Activated naive CD8-positive, alpha-beta T cell treated with anti-CD3 and anti-CD28 coated beads, Interleukin-2, amount 10 ng/mL, durations not matched to agents 7 days and 5 days (primary cell): ENCODE measurements around the gene CCDC200. TPM values are rescaled to one million over a fixed set of nuclear protein-coding genes. Genes with fewer than 3 reads are reported as not detected.

Experiments
- ATAC-seq: fragments of 150-1000 bp; cut with Tn5 transposase; one replicate; pipeline ENCODE4 v1.10.0; 2021; ENCODE audit warnings: low read depth, moderate library complexity
- POLR2A ChIA-PET: fragments of 350-600 bp; sonication (Branson Sonifier 250); formaldehyde crosslinking; loops from one replicate; lab custom pipeline; 2021; ENCODE audit warnings: antibody characterized with exemption; lab: Charles Lee
- DNase-seq: peaks from one replicate; pipeline ENCODE4 v3.0.0; 2021
- H3K27ac Mint-ChIP-seq: one replicate; pipeline ENCODE4 v1.8.0; 2022; ENCODE audit warnings: mild to moderate bottlenecking, mixed read lengths
- H3K27me3 Mint-ChIP-seq: one replicate; pipeline ENCODE4 v1.8.0; 2022; ENCODE audit warnings: mild to moderate bottlenecking, moderate library complexity, mixed read lengths
- H3K36me3 Mint-ChIP-seq: one replicate; pipeline ENCODE4 v1.8.0; 2021; ENCODE audit warnings: mild to moderate bottlenecking, mixed read lengths
- H3K4me1 Mint-ChIP-seq: one replicate; pipeline ENCODE4 v1.8.0; 2021; ENCODE audit warnings: mixed read lengths
- H3K4me3 Mint-ChIP-seq: one replicate; pipeline ENCODE4 v1.8.0; 2022; ENCODE audit warnings: mild to moderate bottlenecking, moderate library complexity, mixed read lengths
- H3K9me3 Mint-ChIP-seq: one replicate; pipeline ENCODE4 v1.8.0; 2021; ENCODE audit warnings: mixed read lengths
- total RNA-seq, 2 experiments: library from RNA; stranded (reverse); gene quantifications; one replicate each; pipeline ENCODE4 v1.2.3, GENCODE V29; 2021

CCDC200 gene
- total RNA-seq, 2 experiments from 2014 or later = 0.45 TPM; not detected in 1

DNA sequence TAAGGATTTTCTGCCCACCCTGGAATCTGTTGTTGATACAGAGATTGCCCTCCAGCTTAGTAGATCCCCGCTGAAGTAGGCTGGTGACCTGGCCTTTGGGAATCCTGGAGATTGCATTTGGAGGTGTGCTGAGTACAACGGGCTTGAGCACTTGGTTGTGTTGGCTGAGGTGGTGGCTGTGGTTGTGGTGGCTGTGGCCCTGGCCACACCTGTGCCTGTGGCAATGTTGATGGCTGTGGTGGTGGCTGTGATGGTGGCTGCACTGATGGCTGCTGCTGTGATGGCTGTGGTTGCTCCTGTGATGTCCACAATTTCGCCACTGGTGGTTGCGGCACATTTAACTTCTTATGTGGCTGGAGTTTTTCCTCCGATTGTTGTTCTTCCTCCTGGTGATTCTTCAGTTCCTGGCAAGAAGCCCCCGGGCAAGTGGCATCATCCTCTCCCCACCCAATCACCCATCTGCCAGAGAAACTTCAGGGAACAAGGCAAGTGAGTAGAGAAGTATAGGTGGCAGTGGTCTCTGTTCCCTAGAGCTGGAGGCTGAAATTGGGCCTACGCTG, 4.2 kb downstream of the CCDC200 start:
- H3K27me3 Mint-ChIP-seq = no peaks in the 10 kb centered on the region
- H3K36me3 Mint-ChIP-seq = peaks cover 8% of the 10 kb centered on the region
- ATAC-seq (no peak), DNase-seq (no peak)
- no peak overlapping the region for H3K27ac Mint-ChIP-seq
- H3K9me3 Mint-ChIP-seq = no peaks in the 10 kb centered on the region
- POLR2A ChIA-PET = interaction anchor here (0.5 to 1.3 kb wide), 3 partner anchors 88 to 99 kb away, joined by 3 to 8 read pairs (median 7); partner anchors contain the start of gene BRCA1
- H3K4me3 Mint-ChIP-seq = no peak overlapping the region
- peaks cover 8% of the 10 kb centered on the region for H3K4me1 Mint-ChIP-seq

DNA sequence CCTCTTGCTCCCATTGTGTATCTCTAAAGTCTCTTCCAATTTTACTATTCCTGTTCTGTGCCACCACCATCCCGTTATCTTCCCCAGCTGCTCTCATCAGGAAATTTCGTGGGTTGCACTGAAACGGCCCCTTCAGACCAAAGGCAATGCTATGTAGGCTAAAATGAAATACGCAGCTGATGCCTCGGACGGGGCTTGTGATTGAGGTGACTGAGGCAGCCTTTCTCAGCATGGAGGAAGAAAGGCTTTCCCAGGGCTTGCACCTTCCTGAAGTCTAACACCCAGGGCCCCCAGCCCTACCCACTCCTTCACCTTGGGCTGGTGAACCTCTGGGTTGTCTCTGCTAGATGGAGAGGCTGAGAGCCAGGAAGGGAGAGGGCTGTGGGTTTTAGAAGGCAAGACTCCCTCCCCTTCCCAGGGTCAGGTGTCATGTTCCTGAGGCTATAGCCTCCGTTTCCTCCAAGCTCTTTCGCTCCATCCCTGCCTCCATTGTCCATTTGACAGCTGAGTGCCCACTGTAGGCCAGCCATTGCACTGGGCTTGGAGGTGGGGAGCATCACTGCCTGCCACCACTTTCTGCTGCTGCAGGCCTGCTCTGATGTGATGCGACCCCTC, 7.8 kb downstream of the CCDC200 start:
- Mint-ChIP-seq H3K4me3 (no peak overlapping the region), H3K9me3 (no peaks in the 10 kb centered on the region), H3K27ac (no peak overlapping the region), H3K27me3 (no peaks in the 10 kb centered on the region), H3K36me3 (peaks cover 18% of the 10 kb centered on the region), H3K4me1 (peaks cover 21% of the 10 kb centered on the region)
- POLR2A ChIA-PET = interaction anchor here (0.8 to 10.4 kb wide), 2 partner anchors 9 to 95 kb away, joined by 3 to 221 read pairs; partner anchors contain the start of gene TMEM106A
- no peak for ATAC-seq
- DNase-seq = no peak

DNA sequence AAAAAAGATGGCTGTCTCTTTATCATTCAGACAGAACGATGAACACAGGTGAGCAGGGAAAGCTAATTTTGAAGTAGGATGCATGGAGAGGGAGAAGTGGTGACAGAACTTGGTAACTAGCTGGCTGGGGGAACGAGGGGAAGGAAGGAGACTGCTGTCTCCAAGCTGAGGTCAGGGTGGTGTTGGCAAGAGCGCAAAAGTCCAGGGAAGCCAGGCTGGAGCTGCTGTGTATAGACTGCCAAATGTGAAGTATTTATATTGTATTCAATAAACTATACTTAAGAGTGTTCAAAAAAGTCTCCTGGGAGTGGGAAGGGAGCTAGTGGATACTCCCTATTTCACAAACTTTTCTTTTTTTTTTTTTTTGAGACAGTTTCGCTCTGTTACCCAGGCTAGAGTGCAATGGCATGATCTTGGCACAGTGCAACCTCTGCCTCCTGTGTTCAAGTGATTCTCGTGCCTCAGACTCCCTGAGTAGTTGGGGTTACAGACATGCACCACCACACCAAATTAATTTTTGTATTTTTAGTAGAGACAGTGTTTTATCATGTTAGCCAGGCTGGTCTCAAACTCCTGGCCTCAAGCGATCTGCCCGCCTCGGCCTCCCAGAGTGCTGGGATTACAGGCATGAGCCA, 8.6 kb downstream of the CCDC200 start:
- H3K4me1 Mint-ChIP-seq = peaks cover 21% of the 10 kb centered on the region
- H3K27ac Mint-ChIP-seq = peak overlapping the region; percentile 44
- POLR2A ChIA-PET = interaction anchor here (0.6 to 10.4 kb wide), 3 partner anchors 8 to 476 kb away, joined by 3 to 221 read pairs (median 4); partner anchors contain the start of gene TMEM106A
- ATAC-seq (no peak), DNase-seq (no peak)
- H3K36me3 Mint-ChIP-seq = peaks cover 22% of the 10 kb centered on the region
- H3K27me3 Mint-ChIP-seq = no peaks in the 10 kb centered on the region
- H3K9me3 Mint-ChIP-seq = no peaks in the 10 kb centered on the region
- H3K4me3 Mint-ChIP-seq = no peak overlapping the region

DNA sequence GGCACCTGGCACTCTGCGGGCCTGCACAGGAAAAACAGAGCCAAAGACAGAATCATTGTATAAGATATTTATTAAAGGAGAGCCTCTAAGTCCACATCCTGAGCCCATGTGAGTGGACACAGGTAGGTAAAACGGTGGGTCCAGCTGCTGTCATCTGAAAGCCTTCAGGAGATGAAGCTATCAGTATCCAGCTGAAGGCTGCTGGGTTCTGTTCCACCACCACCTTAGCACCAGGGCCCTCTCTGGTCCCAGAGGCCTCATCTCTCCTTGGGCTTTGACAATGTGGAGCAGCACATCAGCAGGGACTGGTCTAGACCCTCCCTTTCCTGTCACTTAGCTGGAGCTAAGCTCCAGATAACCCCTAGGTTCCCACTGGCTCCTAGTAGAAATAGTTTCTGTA, 9.4 kb downstream of the CCDC200 start:
- H3K36me3 Mint-ChIP-seq = peaks cover 19% of the 10 kb centered on the region
- DNase-seq (no peak), ATAC-seq (no peak)
- no peaks in the 10 kb centered on the region for H3K27me3 Mint-ChIP-seq
- H3K4me1 Mint-ChIP-seq = peaks cover 18% of the 10 kb centered on the region
- H3K9me3 Mint-ChIP-seq = no peaks in the 10 kb centered on the region
- no peak overlapping the region for H3K4me3 Mint-ChIP-seq
- peak overlapping the region; percentile 12 for H3K27ac Mint-ChIP-seq
- POLR2A ChIA-PET = interaction anchor here (1.0 to 10.4 kb wide), 2 partner anchors 19 to 97 kb away, joined by 4 to 221 read pairs; no protein-coding TSS in a partner anchor

DNA sequence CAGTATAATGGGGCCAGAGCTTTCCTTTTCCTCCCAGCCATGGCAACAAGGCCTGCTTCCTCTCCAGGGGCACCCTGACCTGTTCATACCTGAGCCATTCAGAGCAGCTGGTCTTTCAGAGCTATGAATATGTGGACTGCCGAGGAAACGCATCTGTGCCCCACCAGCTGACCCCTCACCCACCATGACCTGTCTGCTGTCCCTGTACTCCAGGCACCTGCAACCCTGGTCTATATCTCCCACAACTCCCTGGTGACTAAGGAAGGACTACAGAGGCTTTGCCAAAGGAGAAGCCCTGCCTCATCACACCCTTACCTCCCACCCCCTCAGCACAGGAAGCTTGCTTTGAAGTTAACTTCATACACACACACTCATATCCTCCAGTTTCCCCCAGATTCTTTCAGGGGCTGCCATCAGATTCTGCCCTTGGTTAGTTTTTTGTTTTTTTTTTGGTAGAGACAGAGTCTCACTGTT, 10.8 kb downstream of the CCDC200 start:
- Mint-ChIP-seq H3K9me3 (no peaks in the 10 kb centered on the region), H3K36me3 (peaks cover 17% of the 10 kb centered on the region)

DNA sequence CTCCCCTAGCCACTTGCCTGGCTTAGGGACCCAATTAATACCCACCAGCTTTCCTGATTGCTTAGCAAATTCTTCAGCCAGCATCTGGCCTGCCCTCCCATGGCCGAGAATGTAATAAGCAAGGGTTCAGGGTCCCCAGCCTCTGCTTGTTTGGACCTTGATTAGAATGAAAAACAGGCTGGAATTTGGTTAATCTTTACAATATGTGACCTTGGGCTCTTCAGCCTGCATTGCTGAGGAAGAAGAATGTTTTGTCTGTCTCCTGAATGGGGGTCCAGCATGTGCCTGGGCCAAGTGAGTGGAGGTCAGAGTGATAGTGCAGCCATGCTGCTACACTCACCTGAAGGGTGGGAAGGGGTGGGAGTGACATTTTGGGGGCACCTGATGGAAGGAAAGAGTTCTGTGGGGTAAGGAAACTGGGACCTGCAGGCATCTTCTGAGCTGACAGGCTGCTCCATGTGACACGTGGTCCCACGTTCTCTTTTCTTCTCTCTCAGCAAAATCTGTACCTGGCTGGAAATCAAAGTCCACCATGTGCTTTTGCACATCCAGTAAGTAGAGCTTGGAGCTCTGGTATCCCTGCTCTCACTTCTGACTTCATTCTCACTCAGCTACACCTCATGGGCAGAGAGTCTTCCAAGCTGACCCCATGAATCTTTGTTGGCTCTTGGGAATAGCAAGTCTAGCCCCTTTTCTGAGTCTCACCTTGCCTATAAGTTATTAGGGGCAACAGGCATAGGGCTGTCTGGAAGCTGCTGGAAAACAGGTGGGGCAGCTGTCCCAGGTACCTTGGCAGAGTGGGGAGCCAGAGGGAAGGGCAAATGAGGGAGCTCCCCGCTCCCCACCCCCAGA, 11.4 kb downstream of the CCDC200 start:
- POLR2A ChIA-PET = interaction anchor here (0.8 to 10.4 kb wide), 5 partner anchors 10 to 143 kb away, joined by 3 to 221 read pairs (median 4); partner anchors contain the start of gene NBR1
- ATAC-seq (no peak), DNase-seq (no peak)
- Mint-ChIP-seq H3K27me3 (no peaks in the 10 kb centered on the region), H3K4me3 (no peak overlapping the region), H3K36me3 (peaks cover 17% of the 10 kb centered on the region), H3K9me3 (no peaks in the 10 kb centered on the region), H3K27ac (peak overlapping the region; percentile 82), H3K4me1 (peaks cover 30% of the 10 kb centered on the region)

More for the DNA sequence above, 10.8 kb downstream of the CCDC200 start:
- no peak for DNase-seq
- peak; percentile 78 for ATAC-seq
- Mint-ChIP-seq H3K27me3 (no peaks in the 10 kb centered on the region), H3K4me1 (peaks cover 25% of the 10 kb centered on the region), H3K4me3 (peak overlapping the region; percentile 25), H3K27ac (peak overlapping the region; percentile 82)
- POLR2A ChIA-PET = interaction anchor here (0.8 to 10.4 kb wide), 4 partner anchors 9 to 143 kb away, joined by 3 to 221 read pairs (median 5); partner anchors contain the start of gene NBR1

DNA sequence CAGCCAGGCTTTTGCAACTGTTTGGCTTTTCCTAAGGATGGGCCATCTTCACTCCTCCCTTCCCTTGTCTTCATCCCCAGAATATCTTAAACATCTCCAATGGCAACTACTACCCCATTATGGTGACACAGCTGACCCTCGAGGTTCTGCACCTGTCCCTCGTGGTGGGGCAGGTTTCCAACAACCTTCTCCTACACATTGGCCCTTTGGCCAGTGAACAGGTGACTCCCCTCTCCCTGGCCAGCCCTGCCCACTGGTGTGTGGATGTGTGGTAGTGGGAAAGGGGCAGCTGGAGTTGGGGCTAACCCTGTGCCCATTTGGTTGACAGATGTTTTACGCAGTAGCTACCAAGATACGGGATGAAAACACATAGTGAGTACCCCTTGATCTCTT, 12.1 kb downstream of the CCDC200 start:
- POLR2A ChIA-PET = interaction anchor here (1.1 to 10.4 kb wide), 3 partner anchors 10 to 100 kb away, joined by 3 to 221 read pairs (median 4); partner anchors contain the start of gene NBR1
- no peak overlapping the region for H3K27ac Mint-ChIP-seq
- H3K27me3 Mint-ChIP-seq = no peaks in the 10 kb centered on the region
- DNase-seq = no peak
- H3K9me3 Mint-ChIP-seq = no peaks in the 10 kb centered on the region
- peaks cover 30% of the 10 kb centered on the region for H3K4me1 Mint-ChIP-seq
- peaks cover 17% of the 10 kb centered on the region for H3K36me3 Mint-ChIP-seq
- H3K4me3 Mint-ChIP-seq = no peak overlapping the region
- ATAC-seq = no peak

DNA sequence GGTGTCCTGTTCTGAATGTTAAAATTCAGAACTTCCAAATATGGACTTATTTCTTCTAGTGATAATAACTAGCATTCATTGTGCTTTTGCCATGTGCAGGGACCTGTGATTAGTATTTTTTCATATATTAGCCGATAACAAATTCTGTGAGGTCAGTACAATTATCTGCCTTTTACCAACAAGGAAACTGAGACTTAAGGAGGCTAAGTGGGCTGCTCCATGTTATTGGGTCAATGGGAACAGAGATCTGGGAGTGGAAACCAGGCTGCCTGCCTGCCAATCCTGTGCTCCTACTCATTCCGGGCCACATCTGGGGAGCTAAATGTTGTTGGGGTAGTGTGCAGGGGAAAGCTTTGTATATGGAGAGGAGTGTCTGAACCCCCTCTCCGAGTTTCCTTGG, 13.1 kb downstream of the CCDC200 start:
- peaks cover 17% of the 10 kb centered on the region for H3K36me3 Mint-ChIP-seq
- H3K4me1 Mint-ChIP-seq = peaks cover 33% of the 10 kb centered on the region
- ATAC-seq = no peak
- no peaks in the 10 kb centered on the region for H3K9me3 Mint-ChIP-seq
- POLR2A ChIA-PET = interaction anchor here (10.4 kb wide), 1 partner anchor 101 kb away, joined by 221 read pairs; no protein-coding TSS in a partner anchor
- no peak for DNase-seq
- no peak overlapping the region for H3K27ac Mint-ChIP-seq
- no peaks in the 10 kb centered on the region for H3K27me3 Mint-ChIP-seq
- no peak overlapping the region for H3K4me3 Mint-ChIP-seq

DNA sequence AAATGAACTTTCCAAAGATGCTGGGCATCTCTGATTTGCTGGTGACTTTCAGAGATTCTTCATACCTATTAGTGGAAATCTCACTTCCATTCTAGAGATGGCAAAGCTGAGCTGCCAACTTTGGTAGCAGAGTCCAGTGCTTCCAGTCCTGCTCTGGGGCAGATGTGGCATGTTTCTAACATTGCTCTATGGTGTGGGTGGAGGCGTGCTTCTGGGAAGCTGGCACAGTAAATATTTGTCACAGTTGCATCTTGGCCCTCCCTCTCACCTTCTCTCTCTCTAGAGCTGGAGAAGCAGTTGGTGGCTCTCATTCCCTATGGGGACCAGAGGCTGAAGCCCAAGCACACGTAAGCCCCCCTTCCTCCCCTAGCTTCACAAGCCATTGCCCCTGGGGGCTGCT, 14.9 kb downstream of the CCDC200 start:
- DNase-seq (no peak), ATAC-seq (no peak)
- POLR2A ChIA-PET = interaction anchor here (0.6 to 10.4 kb wide), 5 partner anchors 42 to 604 kb away, joined by 3 to 221 read pairs (median 3); partner anchors contain the start of genes NBR1 and TUBG1
- peaks cover 26% of the 10 kb centered on the region for H3K4me1 Mint-ChIP-seq
- peak overlapping the region; percentile 98 for H3K4me3 Mint-ChIP-seq
- peak overlapping the region; percentile 21 for H3K27ac Mint-ChIP-seq
- peaks cover 12% of the 10 kb centered on the region for H3K36me3 Mint-ChIP-seq
- H3K27me3 Mint-ChIP-seq = no peaks in the 10 kb centered on the region
- no peaks in the 10 kb centered on the region for H3K9me3 Mint-ChIP-seq

DNA sequence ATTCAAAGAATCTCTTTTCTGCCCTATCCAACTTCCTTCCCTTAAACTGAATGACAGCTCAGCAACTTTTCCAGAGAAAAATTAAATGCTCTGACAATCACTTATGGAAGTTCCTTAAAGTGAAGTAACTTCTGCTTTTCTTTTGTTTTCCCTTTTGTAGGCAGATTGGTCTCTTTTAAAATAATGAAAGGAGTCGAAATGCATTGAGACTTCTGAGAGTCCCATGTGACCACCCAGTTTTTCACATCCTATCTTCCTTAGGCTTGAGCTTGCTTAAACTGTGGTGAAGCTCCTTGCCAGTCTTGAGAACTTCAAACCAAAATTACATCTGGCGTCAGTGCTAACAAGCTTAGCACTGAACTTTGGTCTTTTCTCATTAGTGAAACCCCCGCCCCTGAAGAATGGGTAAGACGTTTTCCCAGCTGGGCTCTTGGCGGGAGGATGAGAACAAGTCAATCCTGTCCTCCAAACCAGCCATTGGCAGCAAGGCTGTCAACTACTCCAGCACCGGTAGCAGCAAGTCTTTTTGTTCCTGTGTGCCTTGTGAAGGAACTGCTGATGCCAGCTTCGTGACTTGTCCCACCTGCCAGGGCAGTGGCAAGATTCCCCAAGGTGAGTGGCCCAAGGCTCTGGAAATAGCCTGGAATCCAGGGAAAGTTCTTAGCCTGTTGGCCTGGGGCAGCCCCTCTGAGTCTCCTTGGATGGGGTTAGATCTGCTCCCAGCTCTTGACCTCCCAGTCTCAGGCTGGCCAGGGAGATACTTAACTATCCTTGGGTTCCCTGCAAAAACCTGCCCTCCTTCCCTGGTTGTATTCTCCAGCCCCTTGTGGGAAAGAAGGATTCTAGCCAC, 15.6 kb downstream of the CCDC200 start:
- H3K36me3 Mint-ChIP-seq = peaks cover 16% of the 10 kb centered on the region
- H3K4me1 Mint-ChIP-seq = peaks cover 23% of the 10 kb centered on the region
- H3K27ac Mint-ChIP-seq = peak overlapping the region; percentile 94
- POLR2A ChIA-PET = interaction anchor here (0.6 to 10.4 kb wide), 9 partner anchors 9 to 603 kb away, joined by 3 to 221 read pairs (median 4); partner anchors contain the start of genes BRCA1, NBR1, RPL27 and TUBG1
- ATAC-seq (no peak), DNase-seq (no peak)
- H3K9me3 Mint-ChIP-seq = no peaks in the 10 kb centered on the region
- H3K27me3 Mint-ChIP-seq = no peaks in the 10 kb centered on the region
- peak overlapping the region; percentile 98 for H3K4me3 Mint-ChIP-seq

DNA sequence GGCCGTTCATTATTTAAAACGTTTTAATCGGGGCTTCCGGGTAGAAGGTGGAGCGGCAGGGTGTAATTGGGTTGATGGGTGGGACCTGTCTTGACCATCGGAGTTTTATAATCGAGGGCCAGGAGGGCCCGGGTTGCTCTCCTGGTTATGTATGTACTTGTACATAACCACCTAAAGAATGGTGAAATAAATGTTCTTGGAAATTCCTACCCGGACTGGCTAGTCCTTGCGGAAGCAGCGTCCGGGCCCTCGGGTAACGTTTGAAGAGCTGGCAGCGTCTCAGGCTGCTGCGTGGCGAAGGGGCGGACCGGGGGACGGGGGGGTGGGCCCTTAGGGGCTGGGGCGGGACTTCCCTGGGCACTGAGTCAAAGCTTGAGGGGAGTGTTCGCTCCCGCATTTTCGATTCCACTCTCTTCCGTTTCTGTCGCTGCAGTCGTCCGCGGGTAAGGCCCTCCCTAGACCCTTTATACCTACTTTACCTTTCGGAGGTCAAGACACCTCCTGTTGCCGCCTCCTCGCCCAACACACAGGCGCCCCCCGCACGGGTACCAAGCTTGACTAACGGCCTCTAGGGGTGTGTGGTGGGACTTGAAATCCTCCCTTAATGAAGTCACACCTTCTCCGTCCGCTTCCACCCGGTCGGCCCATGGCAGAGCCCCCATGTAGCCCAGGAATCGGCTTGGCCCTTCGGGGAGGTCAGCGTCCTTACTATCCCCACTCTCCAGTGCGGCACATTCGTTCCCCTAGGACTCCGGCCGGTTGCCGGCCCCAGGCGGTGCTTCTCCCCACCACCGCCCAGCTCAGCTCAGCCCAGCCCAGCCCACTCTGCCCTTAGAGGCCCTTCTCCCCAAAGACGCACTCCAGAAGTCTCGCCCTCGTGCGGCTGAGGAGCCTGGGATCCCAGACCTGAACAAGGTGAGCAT, 16.7 kb downstream of the CCDC200 start, which contains the start of gene TMEM106A:
Gene TMEM106A (plus strand): TSS at position 396 of the 923 bp plus-strand sequence. CDS start 1,167 bp downstream, outside the sequence.
- Mint-ChIP-seq H3K4me3 (peak within 1 kb of the TSS; percentile 98), H3K4me1 (peaks cover 18% of the 10 kb centered on the region), H3K9me3 (no peaks in the 10 kb centered on the region), H3K27me3 (no peaks in the 10 kb centered on the region), H3K27ac (peak within 1 kb of the TSS; percentile 94), H3K36me3 (peaks cover 18% of the 10 kb centered on the region)
- ATAC-seq (peak; percentile 90), DNase-seq (peak; percentile 80)
- POLR2A ChIA-PET = interaction anchor here (0.5 to 10.4 kb wide), 16 partner anchors 9 to 272 kb away, joined by 3 to 221 read pairs (median 4); partner anchors contain the start of genes BRCA1, DHX8, NBR1 and RPL27
